NCI-H2171 treated with DMSO at 0.1 percent for 48 hours (cell line): ENCODE data around the gene TRAPPC8.
"Not testable (repeated sequence)": the region's sequence is repeated elsewhere in the genome, so short reads cannot be mapped to it uniquely, and the experiment has no call there.

ENCODE experiments used
- DNase-seq: peaks from one replicate; lab custom pipeline; 2025; lab: John Stamatoyannopoulos, UW

Gene TRAPPC8

GRCh38 chr18:31863103-31863502 is 79.8 kb downstream of the TRAPPC8 start:
- no peak for DNase-seq

DNA sequence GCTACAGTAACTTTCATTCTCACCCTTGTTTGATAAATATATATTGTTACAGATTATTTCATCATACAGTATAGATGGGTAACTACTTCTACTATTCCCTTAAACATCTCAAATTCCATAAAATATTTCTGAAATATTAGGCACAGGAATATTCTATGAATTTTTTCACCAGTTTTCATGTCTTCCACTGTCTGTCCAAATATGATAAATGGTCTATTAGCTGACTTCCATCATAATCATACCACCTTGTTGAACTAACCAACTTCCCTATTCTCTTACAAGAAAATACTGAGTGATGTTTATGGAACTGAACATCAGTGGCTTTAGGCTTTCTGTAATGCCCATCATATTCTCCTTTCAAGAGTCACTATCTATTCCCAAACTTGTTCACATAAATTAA is 82.4 kb downstream of the TRAPPC8 start:
- no peak for DNase-seq

- DNase-seq: no peak
Observed at GRCh38 chr18:31857526-31858106, 85.3 kb downstream of the TRAPPC8 start.

GRCh38 chr18:31850844-31851243 is 92.1 kb downstream of the TRAPPC8 start:
- no peak for DNase-seq

DNA sequence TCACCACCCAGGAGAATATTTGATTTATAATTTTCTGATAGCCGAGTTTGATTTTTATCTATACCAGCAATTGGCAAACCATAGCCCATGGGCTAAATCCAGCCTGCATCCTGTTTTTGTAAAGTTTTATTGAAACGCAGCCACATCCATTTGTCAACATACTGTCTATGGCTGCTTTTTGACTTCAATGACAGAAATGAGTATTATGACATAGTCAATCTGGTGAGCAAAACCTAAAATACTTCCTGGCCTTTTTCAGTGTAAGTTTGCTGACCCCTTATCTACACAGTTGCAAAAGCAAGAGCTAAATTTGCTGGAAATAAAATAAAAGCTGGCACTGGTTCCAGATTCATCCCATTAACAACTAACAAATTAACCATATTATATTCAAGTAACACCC is 102.4 kb downstream of the TRAPPC8 start:
- no peak for DNase-seq

- no peak for DNase-seq
Observed at GRCh38 chr18:31837879-31838278, 105.0 kb downstream of the TRAPPC8 start.

- DNase-seq: no peak
Observed at GRCh38 chr18:31835528-31836133, 107.3 kb downstream of the TRAPPC8 start.

DNA sequence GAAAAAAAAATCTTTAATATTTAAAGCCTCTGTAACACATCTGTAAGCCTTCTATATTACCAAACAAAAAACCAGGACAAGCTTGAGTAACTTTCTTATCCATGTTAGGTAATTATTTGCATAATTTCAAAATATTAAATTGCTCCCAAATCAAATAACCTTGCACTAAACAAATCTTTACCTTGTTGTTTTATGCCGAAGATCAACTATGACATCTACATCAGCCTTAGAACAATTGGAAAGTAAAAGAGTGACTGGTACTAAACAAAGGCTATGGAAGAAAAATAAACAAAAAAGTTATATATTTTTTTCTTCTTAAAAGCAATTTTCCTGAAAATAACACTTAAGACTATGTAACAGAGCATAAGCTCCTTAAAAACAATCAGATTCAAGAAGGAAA is 111.0 kb downstream of the TRAPPC8 start:
- DNase-seq: no peak

DNA sequence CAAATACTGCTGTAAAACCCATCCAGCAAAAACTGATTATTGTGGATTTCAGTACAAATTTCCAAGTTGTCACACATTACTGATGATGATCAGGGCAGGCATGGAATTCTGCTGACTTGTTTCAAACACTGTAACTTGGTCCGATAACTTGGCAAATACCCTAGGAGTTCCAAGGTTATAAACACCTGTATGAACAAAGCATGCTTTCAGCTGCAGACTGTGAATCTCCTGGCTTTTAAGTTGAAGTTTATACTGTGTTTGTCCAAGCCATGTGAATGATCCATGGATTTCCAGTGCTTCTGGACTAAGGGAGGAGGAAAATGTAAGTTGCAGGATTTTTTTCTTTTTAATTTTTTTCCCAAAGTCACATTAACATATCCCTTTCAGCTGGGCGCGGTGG is 112.2 kb downstream of the TRAPPC8 start:
- no peak for DNase-seq

DNA sequence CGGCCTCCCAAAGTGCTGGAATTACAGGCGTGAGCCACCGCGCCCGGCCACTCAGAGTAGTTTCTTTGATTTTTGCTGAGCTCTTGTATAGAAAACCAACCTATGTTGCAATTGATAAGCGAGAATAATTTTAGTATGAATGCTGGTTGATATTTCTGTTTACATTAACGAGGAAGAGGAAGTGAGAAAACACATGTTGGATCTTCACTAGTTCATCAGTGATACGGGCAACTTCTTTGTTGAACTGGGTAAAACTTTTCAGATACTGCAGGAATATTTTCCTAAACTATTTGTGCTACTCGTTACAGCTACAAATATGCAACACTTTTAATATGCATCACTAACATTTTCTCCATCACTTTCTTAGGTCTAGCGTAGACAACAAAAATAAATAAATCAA is 114.3 kb downstream of the TRAPPC8 start:
- DNase-seq: no peak

- DNase-seq: not testable (repeated sequence)
Observed at GRCh38 chr18:31826673-31827325, 116.1 kb downstream of the TRAPPC8 start.

- no peak for DNase-seq
Observed at GRCh38 chr18:31825772-31826171, 117.2 kb downstream of the TRAPPC8 start.

DNA sequence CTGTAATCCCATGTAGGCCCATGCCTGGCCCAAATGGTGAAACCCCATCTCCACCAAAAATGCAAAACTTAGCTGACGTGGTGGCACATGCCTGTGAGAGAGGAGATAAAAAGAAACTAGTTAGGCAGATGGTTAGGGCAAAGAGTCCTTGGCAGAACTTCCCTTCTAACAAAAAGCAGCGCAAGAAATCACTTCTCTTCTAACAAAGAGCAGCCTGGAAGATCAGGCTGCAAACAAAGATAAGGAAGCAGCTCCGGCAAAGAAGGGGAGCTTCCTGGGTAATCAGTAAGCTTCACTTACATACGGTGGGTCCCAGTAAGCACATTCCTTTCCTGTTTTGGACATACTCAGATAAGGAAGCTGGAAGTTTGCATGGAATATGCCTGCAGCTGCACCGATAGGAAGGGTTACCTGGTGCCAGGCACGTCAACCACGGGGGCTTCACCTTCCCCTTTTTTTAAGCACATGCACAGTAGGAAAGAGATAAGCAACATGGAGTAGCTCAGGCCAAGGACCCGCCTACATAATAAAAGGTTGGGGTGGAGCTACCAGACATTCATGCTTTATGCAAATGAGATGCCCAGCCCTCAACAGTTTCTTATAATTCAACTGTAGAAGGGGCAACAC is 121.3 kb downstream of the TRAPPC8 start:
- DNase-seq: no peak

- DNase-seq: no peak
Observed at GRCh38 chr18:31819925-31820229, 123.1 kb downstream of the TRAPPC8 start.

GRCh38 chr18:31819106-31819924 is 123.6 kb downstream of the TRAPPC8 start:
- DNase-seq: peak; percentile 45

DNA sequence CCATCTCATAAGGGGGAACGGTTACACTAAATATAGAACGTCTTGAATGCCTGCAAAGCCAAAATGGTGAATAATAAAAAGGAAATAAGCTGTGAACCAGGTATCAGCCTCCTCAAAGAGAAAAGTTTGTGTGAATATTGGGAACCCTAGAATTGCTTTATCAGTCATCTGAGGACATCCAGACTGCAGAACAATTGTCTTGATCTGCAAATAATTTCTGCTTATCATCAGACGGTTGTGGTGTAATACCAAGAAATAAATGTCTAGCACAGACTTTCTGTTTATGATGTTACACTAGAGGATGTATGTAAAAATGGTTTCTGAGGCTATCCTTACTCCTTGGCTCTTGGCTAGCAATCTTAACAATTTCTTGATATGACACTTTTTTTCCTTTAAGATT is 128.8 kb downstream of the TRAPPC8 start:
- DNase-seq: no peak

GRCh38 chr18:31810336-31811130 is 132.4 kb downstream of the TRAPPC8 start:
- not testable (repeated sequence) for DNase-seq

DNA sequence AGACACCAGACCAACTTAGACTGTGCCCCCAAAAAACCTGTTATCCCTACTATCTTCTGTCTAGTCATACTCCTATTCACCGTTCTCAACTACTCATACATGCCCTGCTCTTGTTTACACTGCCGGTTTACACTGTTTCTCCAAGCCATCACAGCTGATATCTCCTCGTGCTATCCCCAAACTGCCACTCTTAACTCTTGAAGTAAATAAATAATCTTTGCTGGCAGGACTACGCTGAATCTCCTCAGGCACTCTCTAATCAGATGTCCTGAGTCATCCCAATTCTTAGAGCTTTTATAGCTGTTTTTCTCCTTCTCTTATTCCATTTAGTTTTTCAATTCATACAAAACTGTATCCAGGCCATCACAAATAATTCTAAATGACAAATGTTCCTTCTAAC is 133.9 kb downstream of the TRAPPC8 start:
- not testable (repeated sequence) for DNase-seq

GRCh38 chr18:31801078-31801477 is 141.8 kb downstream of the TRAPPC8 start:
- no peak for DNase-seq

DNA sequence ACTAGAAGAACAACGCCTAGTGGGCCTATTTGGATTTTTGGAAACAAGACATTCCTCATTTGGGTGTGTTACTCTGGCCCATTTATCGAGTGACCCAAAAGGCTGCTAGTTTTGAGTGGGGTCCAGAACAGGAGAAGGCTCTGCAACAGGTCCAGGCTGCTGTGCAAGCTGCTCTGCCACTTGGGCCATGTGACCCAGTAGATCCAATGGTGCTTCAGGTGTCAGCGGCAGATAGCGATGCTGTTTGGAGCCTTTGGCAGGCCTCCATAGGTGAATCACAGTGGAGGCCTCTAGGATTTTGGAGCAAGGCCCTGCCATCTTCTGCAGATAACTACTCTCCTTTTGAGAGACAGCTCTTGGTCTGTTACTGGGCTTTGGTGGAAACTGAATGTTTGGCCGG is 143.7 kb downstream of the TRAPPC8 start:
- DNase-seq: not testable (repeated sequence)

GRCh38 chr18:31798399-31798798 is 144.5 kb downstream of the TRAPPC8 start:
- no peak for DNase-seq

DNA sequence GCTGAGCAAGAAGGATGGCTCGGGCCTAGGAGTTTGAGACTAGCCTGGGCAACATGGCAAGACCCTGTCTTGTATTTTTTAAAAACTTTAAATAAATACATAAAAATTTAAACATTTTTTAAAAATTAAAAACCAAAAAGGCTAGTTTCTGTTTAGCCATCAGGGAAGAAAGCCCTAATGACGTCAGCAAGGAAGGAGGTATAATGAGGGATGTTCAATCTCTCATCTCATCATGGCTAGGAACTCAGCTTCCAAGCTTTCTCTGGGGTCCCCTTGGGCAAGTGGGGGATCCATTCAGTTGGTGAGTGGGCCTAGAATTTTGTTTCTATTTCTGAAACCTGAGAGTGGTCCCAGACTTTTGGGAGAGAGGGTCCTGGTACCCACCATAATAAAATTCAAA is 147.2 kb downstream of the TRAPPC8 start:
- no peak for DNase-seq
